ENCODE measurements around the gene SH3RF3. TPM values are rescaled to one million over a fixed set of nuclear protein-coding genes. Genes with fewer than 3 reads are reported as not detected.

Gene SH3RF3
- total RNA-seq, 1 donor from 2014 or later: 7.3 TPM

GRCh38 chr2:109129921-109130722 lies 1.1 kb downstream of the SH3RF3 start:
- TF ChIP-seq CTCF (IDR thresholded peaks at IDR 0.05; ENCODE audit: insufficient read depth, low read depth, low read length): no peak
- TF ChIP-seq EZH2 (IDR thresholded peaks at IDR 0.05; ENCODE audit: insufficient read depth, low read length): no peak
- peak overlapping the region; percentile 64 for H3K4me3 ChIP-seq (ENCODE audit: insufficient read depth, low read depth, low read length)
- Mint-ChIP-seq H3K4me3 (ENCODE audit: unreplicated experiment) (peak overlapping the region; percentile 96), H3K4me1 (ENCODE audit: low read depth, unreplicated experiment) (peaks cover 27% of the 10 kb centered on the region), H3K27me3 (ENCODE audit: low read depth, unreplicated experiment) (peaks cover 26% of the 10 kb centered on the region), H3K27ac (ENCODE audit: unreplicated experiment) (no peak overlapping the region), H3K9me3 (ENCODE audit: unreplicated experiment) (no peaks in the 10 kb centered on the region), H3K36me3 (ENCODE audit: low read depth, unreplicated experiment) (no peaks in the 10 kb centered on the region)
- peaks cover 20% of the 10 kb centered on the region for H3K4me1 ChIP-seq (ENCODE audit: insufficient read depth, low read length)
- no peaks in the 10 kb centered on the region for H3K36me3 ChIP-seq (ENCODE audit: insufficient read depth, low read length)
- no peaks in the 10 kb centered on the region for H3K27me3 ChIP-seq (ENCODE audit: insufficient read depth, low read length)
- H4K20me1 ChIP-seq (ENCODE audit: insufficient read depth, low read length): peaks cover 45% of the 10 kb centered on the region
- FAIRE-seq (no peak), DNase-seq (ENCODE audit: low read depth) (peak; percentile 7)
- H3K27ac ChIP-seq (ENCODE audit: low read depth, low read length): no peak overlapping the region
- peaks cover 54% of the 10 kb centered on the region for H3K79me2 ChIP-seq (ENCODE audit: insufficient read depth, low read length)
- peak overlapping the region; percentile 94 for H3K4me2 ChIP-seq (ENCODE audit: low read length)
- peak overlapping the region; percentile 78 for H3K9ac ChIP-seq (ENCODE audit: low read length)
- H3K9me3 ChIP-seq (ENCODE audit: insufficient read depth, low read depth, low read length): no peaks in the 10 kb centered on the region
- peak overlapping the region; percentile 88 for H2AFZ ChIP-seq (ENCODE audit: low read depth, low read length)

GRCh38 chr2:109130723-109130995 lies 1.7 kb downstream of the SH3RF3 start:
- Histone ChIP-seq H2AFZ (ENCODE audit: low read depth, low read length) (no peak overlapping the region), H3K4me3 (ENCODE audit: insufficient read depth, low read depth, low read length) (peak overlapping the region; percentile 64), H3K27me3 (ENCODE audit: insufficient read depth, low read length) (no peaks in the 10 kb centered on the region), H3K4me1 (ENCODE audit: insufficient read depth, low read length) (peaks cover 15% of the 10 kb centered on the region), H4K20me1 (ENCODE audit: insufficient read depth, low read length) (peaks cover 50% of the 10 kb centered on the region), H3K9me3 (ENCODE audit: insufficient read depth, low read depth, low read length) (no peaks in the 10 kb centered on the region), H3K27ac (ENCODE audit: low read depth, low read length) (no peak overlapping the region), H3K9ac (ENCODE audit: low read length) (no peak overlapping the region), H3K79me2 (ENCODE audit: insufficient read depth, low read length) (peaks cover 57% of the 10 kb centered on the region), H3K36me3 (ENCODE audit: insufficient read depth, low read length) (no peaks in the 10 kb centered on the region), H3K4me2 (ENCODE audit: low read length) (peak overlapping the region; percentile 94)
- peak overlapping the region; percentile 96 for H3K4me3 Mint-ChIP-seq (ENCODE audit: unreplicated experiment)
- DNase-seq (ENCODE audit: low read depth): no peak
- peaks cover 21% of the 10 kb centered on the region for H3K4me1 Mint-ChIP-seq (ENCODE audit: low read depth, unreplicated experiment)
- TF ChIP-seq EZH2 (IDR thresholded peaks at IDR 0.05; ENCODE audit: insufficient read depth, low read length): no peak
- no peak for TF ChIP-seq CTCF (IDR thresholded peaks at IDR 0.05; ENCODE audit: insufficient read depth, low read depth, low read length)
- no peaks in the 10 kb centered on the region for H3K9me3 Mint-ChIP-seq (ENCODE audit: unreplicated experiment)
- no peak overlapping the region for H3K27ac Mint-ChIP-seq (ENCODE audit: unreplicated experiment)
- peaks cover 30% of the 10 kb centered on the region for H3K27me3 Mint-ChIP-seq (ENCODE audit: low read depth, unreplicated experiment)
- no peak for FAIRE-seq
- no peaks in the 10 kb centered on the region for H3K36me3 Mint-ChIP-seq (ENCODE audit: low read depth, unreplicated experiment)

GRCh38 chr2:109131777-109132176 lies 2.8 kb downstream of the SH3RF3 start:
- Mint-ChIP-seq H3K27me3 (ENCODE audit: low read depth, unreplicated experiment) (peaks cover 39% of the 10 kb centered on the region), H3K36me3 (ENCODE audit: low read depth, unreplicated experiment) (no peaks in the 10 kb centered on the region), H3K27ac (ENCODE audit: unreplicated experiment) (no peak overlapping the region), H3K4me3 (ENCODE audit: unreplicated experiment) (no peak overlapping the region), H3K4me1 (ENCODE audit: low read depth, unreplicated experiment) (peaks cover 11% of the 10 kb centered on the region), H3K9me3 (ENCODE audit: unreplicated experiment) (no peaks in the 10 kb centered on the region)
- Histone ChIP-seq H3K4me1 (ENCODE audit: insufficient read depth, low read length) (peaks cover 4% of the 10 kb centered on the region), H3K4me2 (ENCODE audit: low read length) (peak overlapping the region; percentile 2), H3K79me2 (ENCODE audit: insufficient read depth, low read length) (peaks cover 62% of the 10 kb centered on the region), H3K27ac (ENCODE audit: low read depth, low read length) (no peak overlapping the region), H2AFZ (ENCODE audit: low read depth, low read length) (no peak overlapping the region), H3K9ac (ENCODE audit: low read length) (no peak overlapping the region), H3K36me3 (ENCODE audit: insufficient read depth, low read length) (no peaks in the 10 kb centered on the region), H3K27me3 (ENCODE audit: insufficient read depth, low read length) (no peaks in the 10 kb centered on the region), H4K20me1 (ENCODE audit: insufficient read depth, low read length) (peaks cover 61% of the 10 kb centered on the region), H3K4me3 (ENCODE audit: insufficient read depth, low read depth, low read length) (no peak overlapping the region), H3K9me3 (ENCODE audit: insufficient read depth, low read depth, low read length) (no peaks in the 10 kb centered on the region)
- no peak for TF ChIP-seq EZH2 (IDR thresholded peaks at IDR 0.05; ENCODE audit: insufficient read depth, low read length)
- no peak for TF ChIP-seq CTCF (IDR thresholded peaks at IDR 0.05; ENCODE audit: insufficient read depth, low read depth, low read length)
- FAIRE-seq: no peak
- no peak for DNase-seq (ENCODE audit: low read depth)
